GM12878 (cell line): ENCODE results near the gene ZSCAN22. TPM values are rescaled to one million over a fixed set of nuclear protein-coding genes. Genes with fewer than 3 reads are reported as not detected.

Experiments
- ATAC-seq: fragments of 200-7000 bp; cut with Tn5 transposase; 3 replicates; pipeline ENCODE4 v1.9.1; 2020; ENCODE audit warnings: mild to moderate bottlenecking, moderate library complexity
- BruUV-seq: library from RNA; stranded (reverse); fragments of 400-500 nt; replicated peaks from 2 replicates; lab custom pipeline; 2021; lab: Mats Ljungman, UMichigan
- CTCF ChIA-PET: fragments of 300-600 bp; sonication (Branson Sonifier 250); formaldehyde crosslinking; extraction: SDS; loops from one replicate; lab custom pipeline; 2021; ENCODE audit warnings: inconsistent platforms; lab: Yijun Ruan, JAX
- POLR2A ChIA-PET: fragments of 350-600 bp; formaldehyde crosslinking; extraction: SDS; loops from one replicate; lab custom pipeline; 2021; ENCODE audit warnings: inconsistent platforms; lab: Charles Lee
- RAD21 ChIA-PET: fragments of 300-600 bp; sonication (Branson Sonifier 250); formaldehyde crosslinking; loops from one replicate; lab custom pipeline; 2023; ENCODE audit warnings: antibody characterized with exemption; ENCODE audit not compliant: unreplicated experiment; lab: Charles Lee
- SMC1A ChIA-PET: fragments of 300-600 bp; sonication (Branson Sonifier 250); formaldehyde crosslinking; loops from one replicate; lab custom pipeline; 2023; ENCODE audit not compliant: unreplicated experiment, uncharacterized antibody; lab: Charles Lee
- DNase-seq: peaks from one replicate; pipeline ENCODE4 v3.0.0-alpha.2; 2011; ENCODE audit warnings: low read depth, low spot score
- FAIRE-seq: peaks from 3 replicates; lab custom pipeline; 2011; peaks lifted over from hg19 to GRCh38; lab: Jason Lieb, UNC
- H2AFZ ChIP-seq: 2 replicates; pipeline ENCODE4 v1.6.0; 2011; ENCODE audit warnings: low read depth, low read length, control low read depth; ENCODE audit not compliant: control insufficient read depth
- H3K27ac ChIP-seq: 2 replicates; pipeline ENCODE4 v1.5.1; 2011; ENCODE audit warnings: control low read depth; ENCODE audit not compliant: control insufficient read depth, insufficient read depth
- H3K27me3 ChIP-seq, 2 experiments: replicated peaks in 1 of 2; 2 replicates each; pipeline versions ENCODE4 v1.6.0 to v1.6.1; 2011; ENCODE audit warnings: low read length in 1 of 2; ENCODE audit not compliant: control insufficient read depth in 2 of 2, insufficient read depth in 2 of 2
- H3K36me3 ChIP-seq, 2 experiments: 2 replicates each; pipeline ENCODE4 v1.5.1; 2011; ENCODE audit warnings: low read length in 1 of 2; ENCODE audit not compliant: control insufficient read depth in 2 of 2, insufficient read depth in 2 of 2
- H3K4me1 ChIP-seq: 2 replicates; pipeline ENCODE4 v1.6.1; 2011; ENCODE audit warnings: mild to moderate bottlenecking, low read length, moderate library complexity, mixed read lengths; ENCODE audit not compliant: control insufficient read depth, insufficient read depth
- H3K4me2 ChIP-seq: 2 replicates; pipeline ENCODE4 v1.6.0; 2011; ENCODE audit warnings: control low read depth; ENCODE audit not compliant: control insufficient read depth, insufficient read depth
- H3K4me3 ChIP-seq: fragments of 200-600 bp; sonication (generic); 2 replicates; pipeline ENCODE4 v1.5.1; 2016
- H3K79me2 ChIP-seq: 2 replicates; pipeline ENCODE4 v1.6.0; 2011; ENCODE audit warnings: low read length; ENCODE audit not compliant: control insufficient read depth, insufficient read depth
- H3K9ac ChIP-seq: 2 replicates; pipeline ENCODE4 v1.8.0; 2011; ENCODE audit warnings: low read length, control low read depth, mixed read lengths; ENCODE audit not compliant: control insufficient read depth, insufficient read depth
- H3K9me3 ChIP-seq: replicated peaks from 3 replicates; pipeline ENCODE4 v1.5.1; 2011; ENCODE audit warnings: mild to moderate bottlenecking, low read length; ENCODE audit not compliant: control insufficient read depth, insufficient read depth
- H4K20me1 ChIP-seq: 2 replicates; pipeline ENCODE4 v1.6.0; 2011; ENCODE audit not compliant: control insufficient read depth, insufficient read depth
- CREB1 ChIP-seq: IDR thresholded peaks from 2 replicates; pipeline ENCODE4 v1.6.1; 2012; ENCODE audit warnings: low read depth, mild to moderate bottlenecking, inconsistent platforms
- CREM ChIP-seq: IDR thresholded peaks from 2 replicates; pipeline ENCODE4 v1.6.1; 2014; ENCODE audit warnings: antibody characterized with exemption, low read depth
- HDGF ChIP-seq: fragments of 450-650 bp; IDR thresholded peaks from 2 replicates; pipeline ENCODE4 v1.6.1; 2016; ENCODE audit warnings: antibody characterized with exemption
- ZNF207 ChIP-seq: fragments of 450-650 bp; IDR thresholded peaks from 2 replicates; pipeline ENCODE4 v1.6.1; 2014; ENCODE audit warnings: antibody characterized with exemption, mild to moderate bottlenecking, borderline replicate concordance
- WGBS: methylation state at CpG from one replicate; pipeline ENCODE4 v1.1.6; 2016; ENCODE audit warnings: low lambda C conversion rate; ENCODE audit not compliant: insufficient replicate concordance, insufficient coverage; ENCODE audit errors: missing lambda C conversion rate; 5-methylcytosine and 5-hydroxymethylcytosine counted together
- in situ Hi-C: fragments of 300-500 bp; cut with MboI; formaldehyde crosslinking; loops from 9 replicates; pipeline ENCODE4 v1.14.3; 2018; ENCODE audit warnings: mixed read lengths
- intact Hi-C: fragments of 100-400 bp; cut with micrococcal nuclease; formaldehyde crosslinking; loops from one replicate; pipeline ENCODE4 v1.14.2; 2022; ENCODE audit not compliant: unreplicated experiment
- polyA plus RNA-seq, 11 experiments: library from polyadenylated mRNA; depleted of rRNA in 4 of 11; unstranded in 6 of 11; stranded (reverse) in 5 of 11; fragments of >200 nt; fragmentation: Nextera tagmentation in 4 of 11; fragmentation: Illumina TruSeq in 1 of 11; extraction: Ambion mirVana in 4 of 11; extraction: Trizol in 1 of 11; gene quantifications; 1 replicate in 1 of 11; 2 replicates in 10 of 11; pipeline versions ENCODE4 v1.2.1 to v1.2.3, GENCODE V29; 2011 to 2016; ENCODE audit warnings: inconsistent platforms in 2 of 11, missing spikeins in 2 of 11, low read depth in 1 of 11
- total RNA-seq, 4 experiments: library from RNA; depleted of rRNA in 3 of 4; stranded (reverse); fragments of >200 nt in 3 of 4; fragmentation: Illumina TruSeq in 1 of 4; extraction: Trizol in 1 of 4; gene quantifications; 2 replicates each; pipeline versions ENCODE4 v1.2.1 to v1.2.3, GENCODE V29; 2013 to 2021
- TF ChIP-seq, protein P1 (sequence below): IDR thresholded peaks from 2 replicates; pipeline ENCODE4 v1.6.1; 2012; ENCODE audit warnings: improper control_type of control experiment, low read depth, low read length; ENCODE audit not compliant: insufficient replicate concordance
- TF ChIP-seq, protein P2 (sequence below): fragments of 450-650 bp; IDR thresholded peaks from 2 replicates; pipeline ENCODE4 v1.6.1; 2016; ENCODE audit warnings: mild to moderate bottlenecking

The ZSCAN22 gene
- total and polyA plus RNA-seq, 10 of the 15 experiments (the other 5 are each of a cell fraction or from before 2014, with no cell fraction given): 0.49 to 3.9 (median 2.6) TPM

DNA sequence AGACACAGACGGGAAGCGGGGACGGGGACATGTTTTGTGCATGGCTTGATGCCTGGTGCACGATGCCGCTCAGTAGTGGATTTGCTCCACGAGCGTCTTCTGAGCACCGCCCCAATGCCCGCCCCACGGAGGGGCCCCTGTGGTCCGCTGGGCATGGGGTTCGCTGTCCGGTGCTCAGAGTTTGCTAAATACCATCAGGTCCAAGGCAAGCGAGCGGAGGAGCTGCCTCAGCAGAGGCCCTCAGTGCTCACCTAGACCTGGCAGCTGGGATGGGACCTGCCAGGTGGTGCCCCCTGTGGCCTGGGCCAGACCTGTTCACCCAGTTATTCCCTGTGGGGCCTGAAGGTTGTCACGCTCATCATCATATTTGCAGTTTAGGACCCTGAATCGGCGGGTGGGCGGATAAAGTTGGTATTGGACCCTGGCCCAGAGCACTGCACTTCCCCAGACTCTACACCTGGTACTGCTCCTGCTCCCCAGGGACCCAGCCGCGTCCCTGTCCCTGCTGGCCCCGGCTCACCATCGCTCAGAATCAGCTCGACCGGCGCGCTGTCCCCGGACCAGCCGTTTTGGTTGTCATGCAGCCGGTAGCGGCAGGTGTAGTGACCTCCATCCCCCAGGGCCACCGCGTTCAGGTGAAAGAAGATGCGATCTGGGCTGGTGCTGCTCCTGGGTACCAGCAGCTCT lies 24.2 kb downstream of the ZSCAN22 start (continued):
- TF ChIP-seq, protein P1, sequence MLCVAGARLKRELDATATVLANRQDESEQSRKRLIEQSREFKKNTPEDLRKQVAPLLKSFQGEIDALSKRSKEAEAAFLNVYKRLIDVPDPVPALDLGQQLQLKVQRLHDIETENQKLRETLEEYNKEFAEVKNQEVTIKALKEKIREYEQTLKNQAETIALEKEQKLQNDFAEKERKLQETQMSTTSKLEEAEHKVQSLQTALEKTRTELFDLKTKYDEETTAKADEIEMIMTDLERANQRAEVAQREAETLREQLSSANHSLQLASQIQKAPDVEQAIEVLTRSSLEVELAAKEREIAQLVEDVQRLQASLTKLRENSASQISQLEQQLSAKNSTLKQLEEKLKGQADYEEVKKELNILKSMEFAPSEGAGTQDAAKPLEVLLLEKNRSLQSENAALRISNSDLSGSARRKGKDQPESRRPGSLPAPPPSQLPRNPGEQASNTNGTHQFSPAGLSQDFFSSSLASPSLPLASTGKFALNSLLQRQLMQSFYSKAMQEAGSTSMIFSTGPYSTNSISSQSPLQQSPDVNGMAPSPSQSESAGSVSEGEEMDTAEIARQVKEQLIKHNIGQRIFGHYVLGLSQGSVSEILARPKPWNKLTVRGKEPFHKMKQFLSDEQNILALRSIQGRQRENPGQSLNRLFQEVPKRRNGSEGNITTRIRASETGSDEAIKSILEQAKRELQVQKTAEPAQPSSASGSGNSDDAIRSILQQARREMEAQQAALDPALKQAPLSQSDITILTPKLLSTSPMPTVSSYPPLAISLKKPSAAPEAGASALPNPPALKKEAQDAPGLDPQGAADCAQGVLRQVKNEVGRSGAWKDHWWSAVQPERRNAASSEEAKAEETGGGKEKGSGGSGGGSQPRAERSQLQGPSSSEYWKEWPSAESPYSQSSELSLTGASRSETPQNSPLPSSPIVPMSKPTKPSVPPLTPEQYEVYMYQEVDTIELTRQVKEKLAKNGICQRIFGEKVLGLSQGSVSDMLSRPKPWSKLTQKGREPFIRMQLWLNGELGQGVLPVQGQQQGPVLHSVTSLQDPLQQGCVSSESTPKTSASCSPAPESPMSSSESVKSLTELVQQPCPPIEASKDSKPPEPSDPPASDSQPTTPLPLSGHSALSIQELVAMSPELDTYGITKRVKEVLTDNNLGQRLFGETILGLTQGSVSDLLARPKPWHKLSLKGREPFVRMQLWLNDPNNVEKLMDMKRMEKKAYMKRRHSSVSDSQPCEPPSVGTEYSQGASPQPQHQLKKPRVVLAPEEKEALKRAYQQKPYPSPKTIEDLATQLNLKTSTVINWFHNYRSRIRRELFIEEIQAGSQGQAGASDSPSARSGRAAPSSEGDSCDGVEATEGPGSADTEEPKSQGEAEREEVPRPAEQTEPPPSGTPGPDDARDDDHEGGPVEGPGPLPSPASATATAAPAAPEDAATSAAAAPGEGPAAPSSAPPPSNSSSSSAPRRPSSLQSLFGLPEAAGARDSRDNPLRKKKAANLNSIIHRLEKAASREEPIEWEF: no peak
- TF ChIP-seq ZNF207 (no peak), CREB1 (no peak), CREM (no peak), HDGF (no peak)

DNA sequence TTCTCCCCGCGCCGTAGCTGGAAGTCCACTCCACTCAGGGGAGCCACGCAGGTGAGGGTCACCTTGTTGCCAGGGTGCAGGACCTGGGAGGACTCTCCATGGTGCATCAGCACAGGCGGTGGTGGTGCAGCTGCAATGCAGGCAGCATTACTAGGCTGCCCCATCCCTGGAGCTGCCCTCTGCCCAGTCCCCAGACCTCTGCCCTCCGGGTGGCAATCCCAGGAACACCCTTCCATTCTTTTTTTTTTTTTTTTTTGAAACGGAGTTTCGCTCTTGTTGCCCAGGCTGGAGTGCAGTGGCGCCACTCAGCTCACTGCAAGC lies 24.7 kb downstream of the ZSCAN22 start:
- no peak overlapping the region for H3K27ac ChIP-seq
- H3K9ac ChIP-seq: no peak overlapping the region
- TF ChIP-seq, protein P2, sequence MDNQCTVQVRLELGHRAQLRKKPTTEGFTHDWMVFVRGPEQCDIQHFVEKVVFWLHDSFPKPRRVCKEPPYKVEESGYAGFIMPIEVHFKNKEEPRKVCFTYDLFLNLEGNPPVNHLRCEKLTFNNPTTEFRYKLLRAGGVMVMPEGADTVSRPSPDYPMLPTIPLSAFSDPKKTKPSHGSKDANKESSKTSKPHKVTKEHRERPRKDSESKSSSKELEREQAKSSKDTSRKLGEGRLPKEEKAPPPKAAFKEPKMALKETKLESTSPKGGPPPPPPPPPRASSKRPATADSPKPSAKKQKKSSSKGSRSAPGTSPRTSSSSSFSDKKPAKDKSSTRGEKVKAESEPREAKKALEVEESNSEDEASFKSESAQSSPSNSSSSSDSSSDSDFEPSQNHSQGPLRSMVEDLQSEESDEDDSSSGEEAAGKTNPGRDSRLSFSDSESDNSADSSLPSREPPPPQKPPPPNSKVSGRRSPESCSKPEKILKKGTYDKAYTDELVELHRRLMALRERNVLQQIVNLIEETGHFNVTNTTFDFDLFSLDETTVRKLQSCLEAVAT: no peak
- no peaks in the 10 kb centered on the region for H3K27me3 ChIP-seq
- ChIA-PET RAD21 (no interaction called here), POLR2A (no interaction called here), CTCF (no interaction called here), SMC1A (no interaction called here)
- H2AFZ ChIP-seq: no peak overlapping the region
- no peak overlapping the region for H3K4me3 ChIP-seq
- ATAC-seq (no peak), DNase-seq (no peak), FAIRE-seq (no peak)
- no TSS peak for BruUV-seq
- no peaks in the 10 kb centered on the region for H4K20me1 ChIP-seq
- H3K79me2 ChIP-seq: no peaks in the 10 kb centered on the region; the same call in 1 of the 2 replicates
- peaks cover 3% of the 10 kb centered on the region for H3K4me1 ChIP-seq
- no peaks in the 10 kb centered on the region for H3K36me3 ChIP-seq
- H3K9me3 ChIP-seq: peaks cover 2% of the 10 kb centered on the region; the same call in 1 of the 3 replicates
- in situ Hi-C loops: no loop called here
- WGBS: 73% methylated on average over 7 of the region's 9 CpGs
- intact Hi-C loops: no loop called here
- H3K4me2 ChIP-seq: no peak overlapping the region
